ENCODE results near the gene TREH.

The TREH gene

GRCh38 chr11:118627566-118627965, 51.9 kb downstream of the TREH start:
- Mint-ChIP-seq H3K27ac (no peak overlapping the region), H3K27me3 (peaks cover 2% of the 10 kb centered on the region), H3K4me3 (no peak overlapping the region), H3K4me1 (ENCODE audit: low read depth) (no peaks in the 10 kb centered on the region), H3K36me3 (ENCODE audit: low read depth) (no peaks in the 10 kb centered on the region), H3K9me3 (no peaks in the 10 kb centered on the region)
- DNase-seq: no peak

GRCh38 chr11:118625976-118626375, 53.5 kb downstream of the TREH start:
- Mint-ChIP-seq H3K4me3 (no peak overlapping the region), H3K27me3 (peaks cover 10% of the 10 kb centered on the region), H3K36me3 (ENCODE audit: low read depth) (no peaks in the 10 kb centered on the region), H3K4me1 (ENCODE audit: low read depth) (peaks cover 1% of the 10 kb centered on the region), H3K27ac (no peak overlapping the region), H3K9me3 (no peaks in the 10 kb centered on the region)
- DNase-seq: no peak

GRCh38 chr11:118625036-118625690, 54.3 kb downstream of the TREH start:
- Mint-ChIP-seq H3K9me3 (no peaks in the 10 kb centered on the region), H3K4me1 (ENCODE audit: low read depth) (peaks cover 8% of the 10 kb centered on the region), H3K27ac (no peak overlapping the region), H3K27me3 (peaks cover 16% of the 10 kb centered on the region), H3K36me3 (ENCODE audit: low read depth) (no peaks in the 10 kb centered on the region), H3K4me3 (no peak overlapping the region)
- DNase-seq: no peak

GRCh38 chr11:118623269-118623655, 56.2 kb downstream of the TREH start:
- Mint-ChIP-seq H3K4me3 (no peak overlapping the region), H3K36me3 (ENCODE audit: low read depth) (no peaks in the 10 kb centered on the region), H3K27me3 (peaks cover 23% of the 10 kb centered on the region), H3K9me3 (no peaks in the 10 kb centered on the region), H3K27ac (no peak overlapping the region), H3K4me1 (ENCODE audit: low read depth) (peaks cover 10% of the 10 kb centered on the region)
- DNase-seq: no peak

GRCh38 chr11:118622376-118623268, 56.8 kb downstream of the TREH start:
- H3K9me3 Mint-ChIP-seq: no peaks in the 10 kb centered on the region
- H3K36me3 Mint-ChIP-seq (ENCODE audit: low read depth): no peaks in the 10 kb centered on the region
- no peak for DNase-seq

GRCh38 chr11:118621784-118622375, 57.6 kb downstream of the TREH start:
- H3K36me3 Mint-ChIP-seq (ENCODE audit: low read depth): no peaks in the 10 kb centered on the region
- peaks cover 10% of the 10 kb centered on the region for H3K4me1 Mint-ChIP-seq (ENCODE audit: low read depth)
- no peak for DNase-seq
- H3K27me3 Mint-ChIP-seq: peaks cover 23% of the 10 kb centered on the region
- H3K9me3 Mint-ChIP-seq: no peaks in the 10 kb centered on the region
- peak overlapping the region; percentile 23 for H3K4me3 Mint-ChIP-seq
- H3K27ac Mint-ChIP-seq: peak overlapping the region; percentile 4

More at GRCh38 chr11:118622376-118623268, 56.8 kb downstream of the TREH start:
- H3K4me1 Mint-ChIP-seq (ENCODE audit: low read depth): peaks cover 10% of the 10 kb centered on the region
- peaks cover 23% of the 10 kb centered on the region for H3K27me3 Mint-ChIP-seq
- no peak overlapping the region for H3K4me3 Mint-ChIP-seq
- no peak overlapping the region for H3K27ac Mint-ChIP-seq

GRCh38 chr11:118621071-118621783, 58.2 kb downstream of the TREH start:
- H3K27ac Mint-ChIP-seq: peak overlapping the region; percentile 44
- peak; percentile 56 for DNase-seq

GRCh38 chr11:118620529-118621070, 58.9 kb downstream of the TREH start:
- Mint-ChIP-seq H3K36me3 (ENCODE audit: low read depth) (no peaks in the 10 kb centered on the region), H3K9me3 (no peaks in the 10 kb centered on the region), H3K27ac (no peak overlapping the region), H3K4me1 (ENCODE audit: low read depth) (peaks cover 10% of the 10 kb centered on the region), H3K27me3 (peaks cover 23% of the 10 kb centered on the region), H3K4me3 (peak overlapping the region; percentile 66)
- no peak for DNase-seq

More at GRCh38 chr11:118621071-118621783, 58.2 kb downstream of the TREH start:
- Mint-ChIP-seq H3K4me1 (ENCODE audit: low read depth) (peaks cover 10% of the 10 kb centered on the region), H3K9me3 (no peaks in the 10 kb centered on the region), H3K36me3 (ENCODE audit: low read depth) (no peaks in the 10 kb centered on the region), H3K27me3 (peaks cover 23% of the 10 kb centered on the region), H3K4me3 (peak overlapping the region; percentile 66)

- Mint-ChIP-seq H3K36me3 (ENCODE audit: low read depth) (no peaks in the 10 kb centered on the region), H3K27me3 (peaks cover 23% of the 10 kb centered on the region), H3K4me3 (no peak overlapping the region), H3K9me3 (no peaks in the 10 kb centered on the region), H3K4me1 (ENCODE audit: low read depth) (peaks cover 10% of the 10 kb centered on the region), H3K27ac (no peak overlapping the region)
- no peak for DNase-seq
Measured at GRCh38 chr11:118619444-118620197, 59.8 kb downstream of the TREH start.

GRCh38 chr11:118618991-118619375, 60.5 kb downstream of the TREH start:
- peaks cover 10% of the 10 kb centered on the region for H3K4me1 Mint-ChIP-seq (ENCODE audit: low read depth)
- H3K4me3 Mint-ChIP-seq: no peak overlapping the region
- no peak overlapping the region for H3K27ac Mint-ChIP-seq
- no peaks in the 10 kb centered on the region for H3K9me3 Mint-ChIP-seq
- no peaks in the 10 kb centered on the region for H3K36me3 Mint-ChIP-seq (ENCODE audit: low read depth)
- H3K27me3 Mint-ChIP-seq: peaks cover 23% of the 10 kb centered on the region
- no peak for DNase-seq

GRCh38 chr11:118618115-118618990, 61.1 kb downstream of the TREH start:
- H3K4me3 Mint-ChIP-seq: no peak overlapping the region
- no peaks in the 10 kb centered on the region for H3K36me3 Mint-ChIP-seq (ENCODE audit: low read depth)
- peaks cover 10% of the 10 kb centered on the region for H3K4me1 Mint-ChIP-seq (ENCODE audit: low read depth)
- no peak overlapping the region for H3K27ac Mint-ChIP-seq
- DNase-seq: no peak
- H3K27me3 Mint-ChIP-seq: peaks cover 23% of the 10 kb centered on the region
- no peaks in the 10 kb centered on the region for H3K9me3 Mint-ChIP-seq

- Mint-ChIP-seq H3K9me3 (no peaks in the 10 kb centered on the region), H3K27ac (no peak overlapping the region), H3K4me1 (ENCODE audit: low read depth) (peaks cover 13% of the 10 kb centered on the region), H3K4me3 (no peak overlapping the region), H3K36me3 (ENCODE audit: low read depth) (no peaks in the 10 kb centered on the region), H3K27me3 (peaks cover 13% of the 10 kb centered on the region)
- no peak for DNase-seq
Measured at GRCh38 chr11:118615976-118616371, 63.5 kb downstream of the TREH start.

Data from activated T-cell treated with anti-CD3 and anti-CD28 coated beads, Interleukin-2, amount 50 U/mL, for 24 hours (primary cell).